Activated CD4-positive, alpha-beta T cell treated with anti-CD3 and anti-CD28 coated beads, Interleukin-2, Interleukin-4, amounts not matched to agents 100 ng/mL and 50 ng/mL, durations not matched to agents 16 hours and 8 hours (primary cell): ENCODE data around the gene PHLDB3.
"Not testable (repeated sequence)": the region's sequence is repeated elsewhere in the genome, so short reads cannot be mapped to it uniquely, and the experiment has no call there.

Source experiments
- DNase-seq: peaks from one replicate; pipeline ENCODE4 v3.0.0-alpha.2; 2020; ENCODE audit warnings: low spot score

Gene PHLDB3

DNA sequence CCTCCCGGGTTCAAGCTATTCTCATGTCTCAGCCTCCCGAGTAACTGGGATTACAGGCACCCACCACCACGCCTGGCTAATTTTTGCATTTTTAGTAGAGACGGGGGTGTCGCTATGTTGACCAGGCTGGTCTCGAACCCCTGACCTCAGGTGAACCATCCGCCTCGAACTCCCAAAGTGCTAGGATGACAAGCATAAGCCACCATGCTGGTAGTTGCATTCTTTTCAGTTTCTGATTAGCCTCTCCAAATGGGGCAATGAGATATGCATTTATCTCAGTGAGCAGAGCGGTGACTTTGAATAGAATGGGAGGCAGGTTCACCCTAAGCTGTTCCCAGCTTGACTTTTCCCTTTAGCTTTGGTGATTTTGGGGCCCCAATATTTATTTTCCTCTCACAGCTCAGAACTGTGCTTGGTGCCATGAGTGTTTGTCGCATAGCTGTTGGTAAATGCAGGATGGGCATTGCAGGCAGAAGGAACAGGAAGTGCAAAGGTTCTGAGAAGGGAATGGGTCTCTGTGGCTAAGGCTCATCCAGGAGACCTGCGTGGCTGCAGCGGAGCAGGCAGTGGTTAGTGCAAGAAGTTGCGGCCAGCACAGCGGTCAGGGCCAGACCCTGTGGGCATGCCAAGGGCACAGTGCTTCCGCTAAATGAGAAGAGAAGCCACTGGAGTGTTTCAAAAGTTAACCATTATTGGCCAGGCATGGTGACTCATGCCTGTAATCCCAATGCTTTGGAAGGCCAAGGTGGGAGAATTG is 59.8 kb downstream of the PHLDB3 start:
- no peak for DNase-seq

DNA sequence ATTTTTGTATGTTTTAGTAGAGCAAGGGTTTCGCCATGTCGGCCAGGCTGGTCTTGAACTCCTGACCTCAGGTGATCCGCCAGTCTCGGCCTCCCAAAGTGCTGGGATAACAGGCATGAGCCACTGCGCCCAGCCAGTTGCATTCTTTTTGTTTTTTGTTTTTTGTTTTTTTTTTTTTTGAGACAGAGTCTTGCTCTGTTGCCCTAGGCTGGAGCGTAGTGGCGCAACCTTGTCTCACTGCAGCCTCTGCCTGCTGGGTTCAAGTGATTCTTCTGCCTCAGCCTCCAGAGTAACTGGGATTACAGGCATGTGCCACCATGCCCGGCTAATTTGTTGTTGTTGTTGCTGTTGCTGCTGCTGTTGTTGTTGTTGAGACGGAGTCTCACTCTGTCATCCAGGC is 60.5 kb downstream of the PHLDB3 start:
- not testable (repeated sequence) for DNase-seq

GRCh38 chr19:43441716-43442115 is 62.8 kb downstream of the PHLDB3 start:
- DNase-seq = no peak

GRCh38 chr19:43439709-43440063 is 64.9 kb downstream of the PHLDB3 start:
- no peak for DNase-seq

DNA sequence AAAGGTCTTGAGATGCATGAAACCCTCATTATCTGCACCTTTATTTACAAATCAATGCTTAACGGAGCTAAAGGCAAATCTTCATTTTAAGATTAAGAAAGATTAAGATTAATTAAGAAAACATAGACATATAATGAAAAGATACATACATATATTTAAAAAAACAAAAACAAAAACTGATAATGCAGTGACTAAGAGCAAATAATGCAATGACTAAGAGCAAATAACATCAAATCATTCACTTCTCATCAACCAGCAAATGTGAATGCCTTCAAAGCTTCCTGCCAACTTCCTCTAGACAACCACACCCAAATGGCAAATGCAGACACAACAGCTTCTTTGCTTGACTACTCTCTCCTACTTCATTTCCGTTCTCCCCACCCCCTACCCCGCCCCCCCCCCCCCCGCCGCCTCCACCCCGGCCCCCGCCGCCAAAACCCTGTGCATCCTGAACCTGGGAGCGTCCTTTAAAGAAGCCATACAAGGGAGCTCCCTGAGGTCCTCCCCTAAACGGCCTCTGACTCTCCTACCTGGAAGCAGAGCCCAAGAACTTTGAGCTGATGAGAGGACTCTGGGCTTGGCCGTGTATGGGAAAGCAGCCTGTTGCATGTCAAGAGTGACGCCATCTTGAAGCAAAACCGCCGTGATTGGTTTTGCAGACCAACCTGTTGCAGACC is 65.4 kb downstream of the PHLDB3 start:
- DNase-seq = peak; percentile 61

GRCh38 chr19:43438291-43439031 is 66.1 kb downstream of the PHLDB3 start:
- no peak for DNase-seq

DNA sequence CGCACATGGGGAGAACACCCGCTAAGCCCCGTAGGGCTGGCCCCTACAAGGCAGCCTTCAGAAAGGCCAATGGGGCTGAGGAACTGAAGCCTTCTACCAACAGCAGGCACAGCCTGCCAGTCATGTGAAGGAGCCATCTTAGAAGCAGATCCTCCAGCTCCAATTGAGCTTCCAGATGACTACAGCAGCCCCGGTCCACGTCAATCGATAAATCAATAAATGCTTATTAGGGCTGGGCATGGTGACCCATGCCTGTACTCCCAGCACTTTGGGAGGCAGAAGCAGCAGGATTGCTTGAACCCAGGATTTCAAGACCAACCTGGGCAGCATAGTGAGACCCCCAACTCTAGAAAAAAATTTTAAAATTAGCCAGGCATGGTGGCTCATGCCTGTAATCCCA is 66.8 kb downstream of the PHLDB3 start:
- no peak for DNase-seq

DNA sequence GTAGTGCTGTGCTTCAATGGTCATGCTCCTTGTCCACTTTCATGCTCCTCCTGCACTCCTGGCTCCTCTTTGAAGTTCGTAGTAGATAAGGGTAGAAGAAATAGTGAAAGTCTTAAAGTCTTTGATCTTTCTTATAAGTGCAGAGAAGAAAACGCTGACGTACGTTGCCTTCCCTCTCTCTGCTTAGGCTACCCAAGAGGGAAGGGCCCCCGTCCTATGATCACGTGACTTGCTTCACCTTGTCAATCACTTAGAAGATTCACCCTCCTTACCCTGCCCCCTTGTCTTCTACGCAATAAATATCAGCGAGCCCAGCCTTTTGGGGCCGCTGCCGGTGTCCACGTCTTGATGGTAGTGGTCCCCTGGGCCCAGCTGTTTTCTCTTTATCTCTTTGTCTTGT is 67.3 kb downstream of the PHLDB3 start:
- DNase-seq = not testable (repeated sequence)

DNA sequence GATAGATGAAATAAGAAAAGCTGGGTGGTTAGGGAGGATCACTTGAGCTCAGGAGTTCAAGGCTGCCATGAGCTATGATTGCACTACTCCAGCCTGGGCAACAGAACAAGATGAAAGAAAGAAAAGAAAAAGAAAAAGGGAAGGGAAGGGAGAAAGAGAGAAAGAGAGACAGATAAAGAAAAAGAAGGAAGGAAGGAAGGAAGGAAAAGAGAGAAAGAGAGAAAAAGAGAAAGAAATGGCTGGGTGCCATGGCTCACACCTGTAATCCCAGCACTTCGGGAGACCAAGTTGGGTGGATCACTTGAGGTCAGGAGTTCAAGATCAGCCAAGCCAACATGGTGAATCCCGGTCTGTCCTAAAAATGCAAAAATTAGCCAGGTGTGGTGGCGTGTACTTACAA is 68.8 kb downstream of the PHLDB3 start:
- no peak for DNase-seq

DNA sequence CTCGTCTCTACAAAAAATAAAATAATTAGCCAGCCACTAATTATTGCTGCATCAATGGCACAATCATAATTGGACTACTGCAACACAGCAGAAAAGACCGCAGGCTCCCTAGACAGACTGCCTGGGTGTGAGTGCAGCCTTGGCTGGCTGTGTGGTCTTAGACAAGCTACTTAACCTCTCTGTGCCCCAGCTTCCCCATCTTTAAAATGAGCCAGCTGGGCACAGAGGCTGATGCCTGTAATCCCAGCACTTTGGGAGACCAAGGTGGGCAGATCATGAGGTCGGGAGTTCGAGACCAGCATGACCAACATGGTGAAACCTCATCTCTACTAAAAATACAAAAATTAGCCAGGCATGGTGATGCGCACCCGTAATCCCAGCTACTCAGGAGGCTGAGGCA is 70.9 kb downstream of the PHLDB3 start:
- DNase-seq = no peak

GRCh38 chr19:43433358-43433673 is 71.2 kb downstream of the PHLDB3 start:
- no peak for DNase-seq

DNA sequence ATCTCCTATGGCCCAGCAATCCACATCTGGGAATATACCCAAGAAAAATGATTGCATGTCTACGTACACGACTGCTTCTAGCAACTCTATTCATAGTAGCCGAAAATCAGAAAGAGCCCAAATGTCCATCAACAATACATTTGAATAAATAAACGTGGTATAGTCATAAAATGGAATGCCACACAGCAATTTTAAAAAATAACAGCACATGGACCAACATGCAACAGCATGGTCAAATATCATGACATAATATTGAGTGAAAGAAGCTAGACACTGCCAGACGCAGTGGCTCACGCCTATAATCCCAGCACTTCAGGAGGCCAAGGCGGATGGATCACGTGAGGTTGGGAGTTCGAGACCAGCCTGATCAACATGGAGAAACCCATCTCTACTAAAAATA is 73.6 kb downstream of the PHLDB3 start:
- DNase-seq = no peak

- DNase-seq = no peak
These were observed 74.3 kb downstream of the PHLDB3 start for GRCh38 chr19:43430142-43430710.

GRCh38 chr19:43429395-43429794 is 75.2 kb downstream of the PHLDB3 start:
- DNase-seq = no peak

DNA sequence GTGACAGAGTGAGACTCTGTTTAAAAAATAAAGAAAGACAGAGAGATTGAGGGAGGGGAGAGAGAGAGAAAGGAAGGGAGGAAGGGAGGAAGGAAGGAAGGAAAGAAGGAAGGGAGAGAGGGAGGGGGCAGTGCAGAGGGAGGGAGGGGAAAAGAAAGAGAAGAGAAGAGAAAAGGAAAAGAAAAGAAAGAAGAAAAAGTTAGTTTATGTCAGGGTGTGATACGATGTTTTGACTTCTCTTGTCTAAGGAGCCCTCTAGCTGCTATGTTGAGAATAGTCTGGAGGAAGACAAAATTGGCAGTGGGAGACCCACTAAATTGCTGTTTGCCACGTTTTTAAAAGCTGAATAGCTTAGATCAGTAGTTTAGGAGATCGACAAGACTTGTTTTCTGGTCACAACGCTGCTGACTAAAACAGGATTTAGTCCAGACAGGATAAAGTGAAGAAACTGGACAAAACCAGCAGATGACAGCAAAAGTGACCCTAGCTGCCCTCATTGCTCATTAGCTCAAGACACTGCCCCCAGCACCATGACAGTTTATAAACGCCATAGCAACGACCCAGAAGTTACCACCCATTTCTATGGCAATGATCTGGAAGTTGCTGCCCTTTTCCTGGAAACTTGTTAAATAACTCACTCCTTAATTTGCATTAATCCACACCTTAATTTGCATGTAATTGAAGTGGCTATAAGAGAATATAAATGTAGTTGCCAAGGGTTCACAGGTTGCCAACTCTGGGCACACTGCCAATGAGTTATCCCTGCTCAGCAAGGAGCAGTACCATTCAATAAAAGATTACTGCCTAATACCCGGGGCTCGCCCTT is 78.8 kb downstream of the PHLDB3 start:
- DNase-seq = no peak
